HG02938 (cell line): Measurements from ENCODE around the gene ARHGAP6.

Experiments
- ATAC-seq: cut with Tn5 transposase; IDR thresholded peaks from one replicate; pipeline ENCODE4 v1.9.1; 2021; ENCODE audit warnings: mild to moderate bottlenecking, moderate library complexity; ENCODE audit not compliant: unreplicated experiment

The ARHGAP6 gene

DNA sequence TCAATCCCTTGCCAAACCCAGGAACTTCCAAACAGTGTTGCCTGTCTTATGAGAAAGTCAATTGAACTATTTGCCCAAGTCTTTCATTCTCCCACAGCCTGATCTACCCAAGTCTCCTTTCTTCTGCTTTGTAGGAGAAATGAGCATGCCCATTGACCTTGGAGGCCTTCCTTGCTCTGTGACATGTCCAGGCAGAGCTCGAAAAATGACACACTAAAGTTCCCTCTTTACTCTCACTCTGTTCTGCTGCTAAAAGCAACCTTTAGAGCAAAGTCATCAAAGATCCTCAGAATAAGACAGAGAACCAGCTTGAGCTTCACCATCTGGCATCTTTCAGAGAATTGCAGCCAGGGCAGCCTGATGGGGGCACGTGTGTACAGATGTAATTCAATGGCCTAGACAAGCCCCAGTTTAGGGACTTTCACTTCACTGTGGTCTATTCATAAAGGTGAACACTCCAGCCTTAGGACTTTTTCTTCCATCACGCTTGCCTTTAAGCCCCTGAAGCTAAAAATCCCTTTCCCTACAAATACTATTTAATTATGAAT is 236.1 kb downstream of the ARHGAP6 start:
- no peak for ATAC-seq

- no peak for ATAC-seq
Observed at GRCh38 chrX:11427453-11428071, 238.2 kb downstream of the ARHGAP6 start.

- no peak for ATAC-seq
Observed at GRCh38 chrX:11426712-11427452, 238.8 kb downstream of the ARHGAP6 start.

DNA sequence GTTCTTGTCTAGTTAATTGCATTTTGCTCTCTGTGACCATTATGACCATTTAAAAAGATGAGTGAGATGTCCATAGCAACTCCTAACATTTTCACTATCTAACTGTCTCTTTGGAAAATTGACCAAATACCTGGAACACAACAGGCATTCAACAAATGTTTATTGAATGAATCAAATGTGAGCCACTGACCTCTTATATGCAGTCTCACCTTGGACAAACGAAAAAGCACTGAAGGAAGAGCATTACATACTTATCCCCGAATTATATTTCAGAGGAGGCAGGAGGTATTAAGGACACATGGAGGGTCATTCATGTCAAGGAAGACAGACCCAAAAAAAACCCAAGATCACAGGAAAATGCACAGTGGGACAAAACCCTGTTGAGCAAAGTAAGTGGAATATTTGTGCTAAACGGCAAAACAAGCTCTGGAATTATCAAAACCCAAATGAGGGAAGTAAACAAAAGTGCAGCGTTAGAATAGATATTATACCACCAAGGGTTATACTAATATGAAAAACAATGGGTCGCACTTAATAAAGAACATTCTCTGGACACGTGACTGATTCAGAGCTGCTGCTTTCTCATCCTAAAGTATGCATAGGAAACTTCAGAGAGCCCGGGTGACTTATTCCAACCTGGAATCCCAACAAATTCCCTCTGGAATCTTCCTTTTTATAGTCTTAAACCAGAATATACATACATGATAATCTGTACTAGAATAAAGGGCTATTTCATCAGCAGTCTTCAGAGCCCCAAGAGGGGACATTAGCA is 240.6 kb downstream of the ARHGAP6 start:
- no peak for ATAC-seq

DNA sequence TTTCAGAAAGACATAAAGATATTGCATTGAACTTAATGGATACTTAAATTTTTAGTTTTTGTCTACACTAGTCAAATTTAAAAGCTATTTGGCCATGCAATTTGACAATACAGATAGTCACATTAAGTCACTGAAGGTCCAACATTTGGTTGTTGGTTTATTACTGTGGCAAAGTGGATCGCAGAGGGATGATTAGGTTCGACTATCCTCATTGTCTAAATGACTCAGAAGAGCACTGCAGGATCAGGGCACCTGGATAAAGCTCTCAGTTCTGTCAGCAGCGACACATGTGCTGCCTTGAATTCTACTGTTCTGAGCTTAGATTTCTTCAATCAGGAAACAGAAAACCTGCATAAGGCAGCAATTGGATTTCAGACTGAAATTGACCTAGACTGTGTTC is 241.8 kb downstream of the ARHGAP6 start:
- ATAC-seq, result no peak

GRCh38 chrX:11423362-11423818 is 242.3 kb downstream of the ARHGAP6 start:
- peak; percentile 97 for ATAC-seq

- ATAC-seq, result no peak
Observed at GRCh38 chrX:11422525-11422857, 243.2 kb downstream of the ARHGAP6 start.

DNA sequence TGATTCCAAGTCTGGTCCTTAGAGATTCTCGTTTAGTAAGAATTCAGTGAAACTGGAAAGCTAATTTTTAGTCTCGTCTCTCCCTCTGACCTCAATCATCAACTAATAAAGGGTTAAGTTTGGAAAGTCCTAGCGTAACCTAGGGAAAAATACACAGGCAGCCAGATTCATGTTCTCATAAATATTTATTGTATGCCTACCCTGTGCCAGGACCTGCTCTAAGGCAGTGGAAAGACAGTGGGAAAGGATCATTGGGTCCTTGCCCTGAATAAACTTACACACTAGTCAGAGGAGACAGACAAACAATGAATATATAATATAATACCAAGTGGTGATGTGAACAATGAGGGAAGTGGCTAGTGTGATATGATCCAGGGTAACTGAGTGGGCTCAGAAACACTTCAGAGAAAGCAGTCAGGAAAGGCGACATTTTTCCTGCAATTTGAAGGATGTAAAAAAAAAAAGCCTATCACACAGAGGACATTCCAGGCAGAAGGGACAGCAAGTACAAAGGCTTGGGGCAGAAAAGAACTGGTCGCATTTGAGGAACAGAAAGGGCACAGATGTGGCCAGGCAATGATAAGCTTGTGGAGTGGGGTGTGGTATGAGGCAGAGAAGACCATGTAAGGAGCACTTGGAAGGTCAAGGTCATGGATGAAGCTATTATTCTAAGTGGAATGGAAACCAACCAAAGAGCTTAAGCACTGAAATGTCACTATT is 243.8 kb downstream of the ARHGAP6 start:
- ATAC-seq, result no peak

- no peak for ATAC-seq
Observed at GRCh38 chrX:11420851-11421250, 244.9 kb downstream of the ARHGAP6 start.

DNA sequence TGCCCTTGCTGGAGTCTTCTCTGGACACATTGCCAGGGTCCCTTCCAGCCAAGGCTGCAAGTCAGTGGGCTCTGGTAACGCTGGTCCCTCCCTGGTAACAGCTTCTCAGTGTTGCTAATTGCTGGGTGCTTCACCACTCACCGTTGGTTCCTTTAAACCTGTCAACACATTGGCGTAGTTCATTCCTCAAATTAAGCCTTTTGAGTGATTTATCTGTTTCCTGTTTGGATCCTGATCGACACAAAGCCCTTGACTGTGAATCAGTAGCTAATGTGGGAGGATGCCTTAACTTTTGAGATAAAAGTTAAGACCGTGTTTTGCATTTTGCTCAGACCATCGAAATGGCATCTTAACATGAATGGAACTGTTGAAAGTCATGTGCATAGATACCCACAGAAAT is 246.6 kb downstream of the ARHGAP6 start:
- ATAC-seq, result no peak

GRCh38 chrX:11416600-11416999 is 249.1 kb downstream of the ARHGAP6 start:
- no peak for ATAC-seq

- no peak for ATAC-seq
Observed at GRCh38 chrX:11414091-11414490, 251.6 kb downstream of the ARHGAP6 start.

GRCh38 chrX:11412715-11413623 is 252.8 kb downstream of the ARHGAP6 start:
- ATAC-seq, result no peak

DNA sequence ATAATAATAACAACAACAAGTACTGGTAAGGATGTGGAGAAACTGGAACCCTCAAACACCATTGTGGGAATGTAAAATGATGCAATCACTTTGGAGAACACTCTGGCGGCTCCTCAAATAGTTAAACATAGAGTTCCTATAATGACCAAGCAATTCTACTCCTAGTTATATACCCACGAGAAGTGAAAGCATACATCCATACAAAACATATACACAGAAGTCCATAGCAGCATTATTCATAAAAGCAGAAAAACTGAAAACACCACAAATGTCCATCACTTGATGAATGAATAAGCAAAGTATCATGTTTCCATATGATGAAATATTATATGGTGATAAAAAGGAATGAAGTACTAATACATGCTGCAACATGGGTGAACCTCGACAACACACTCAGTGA is 255.8 kb downstream of the ARHGAP6 start:
- ATAC-seq, result no peak

DNA sequence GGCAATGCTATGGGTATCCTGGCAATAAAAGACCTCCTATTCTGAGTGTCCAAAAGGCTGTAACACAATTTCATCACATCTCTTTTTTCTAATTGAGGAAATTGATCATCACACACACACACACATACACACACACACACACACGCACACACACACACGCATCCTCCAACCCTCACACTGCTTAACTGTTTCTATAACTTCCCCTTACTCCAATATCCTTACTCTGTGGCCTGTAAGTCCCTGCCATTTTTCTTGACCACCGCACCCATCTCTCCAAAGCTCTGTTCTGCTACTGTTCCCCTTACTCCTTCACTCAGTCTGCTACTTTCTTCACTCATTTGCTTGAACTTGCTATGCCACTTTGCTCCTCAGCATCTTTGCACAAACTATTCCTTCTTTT is 256.9 kb downstream of the ARHGAP6 start:
- ATAC-seq, result no peak

DNA sequence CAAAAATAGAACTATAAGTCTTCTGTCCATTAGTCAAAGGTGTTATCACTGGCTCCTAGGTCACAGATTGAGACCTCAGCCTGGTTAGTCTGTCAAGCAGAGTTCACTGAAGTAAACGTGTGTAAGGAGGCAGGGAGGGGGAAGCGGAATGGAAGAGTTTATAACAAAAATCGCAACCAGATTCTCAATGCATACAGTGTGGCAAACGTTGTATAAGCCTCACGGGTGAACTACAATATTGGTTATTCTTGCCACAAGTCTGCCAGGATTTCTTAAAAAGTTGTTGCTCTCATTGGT is 257.7 kb downstream of the ARHGAP6 start:
- ATAC-seq, result no peak

GRCh38 chrX:11407331-11408108 is 258.2 kb downstream of the ARHGAP6 start:
- no peak for ATAC-seq

DNA sequence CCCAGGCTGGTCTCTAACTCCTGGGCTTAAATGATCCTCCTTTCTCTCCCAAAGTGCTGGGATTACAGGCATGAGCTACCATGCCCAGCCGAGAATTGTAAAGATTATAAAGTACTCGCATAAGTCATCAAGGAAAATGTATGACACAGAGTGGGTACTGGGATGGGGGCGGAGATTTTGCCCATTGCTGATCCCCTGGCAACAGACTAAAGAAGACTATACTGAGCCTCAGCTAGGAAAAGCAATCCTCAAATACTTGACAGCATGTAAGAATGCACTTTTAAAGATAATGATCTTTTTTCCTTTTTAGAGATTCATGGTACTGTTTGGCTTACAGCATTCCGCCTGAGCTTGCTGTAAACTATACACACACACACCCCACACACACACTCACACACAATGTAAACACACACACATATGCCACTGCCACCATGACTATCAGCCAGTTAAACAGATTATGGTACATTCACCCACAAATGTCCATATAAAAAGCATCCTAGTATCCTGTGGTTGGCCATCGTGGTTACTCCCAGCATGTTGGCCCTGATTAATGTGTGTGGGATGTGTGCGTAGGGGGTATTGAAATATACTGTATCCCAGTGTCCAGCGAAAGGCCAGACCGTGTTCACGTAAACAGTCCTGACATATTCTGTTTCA is 259.5 kb downstream of the ARHGAP6 start:
- ATAC-seq, result no peak

GRCh38 chrX:11403631-11404030 is 262.1 kb downstream of the ARHGAP6 start:
- ATAC-seq, result no peak
